K562 (cell line): ENCODE measurements around the gene MAP3K2. TPM values are rescaled to one million over a fixed set of nuclear protein-coding genes. Genes with fewer than 3 reads are reported as not detected.

Source experiments
- ADNP ChIP-seq: fragments of 200-800 bp; sonication (Bioruptor generic); IDR thresholded peaks from 2 replicates; pipeline ENCODE4 v1.6.1; 2016; ENCODE audit warnings: missing genetic modification characterization, missing compliant biosample characterization
- ARID1B ChIP-seq: fragments of 450-650 bp; IDR thresholded peaks from 2 replicates; pipeline ENCODE4 v1.6.1; 2016; ENCODE audit warnings: antibody characterized with exemption, mild to moderate bottlenecking, inconsistent platforms
- CCAR2 ChIP-seq: fragments of 200-400 bp; formaldehyde crosslinking; IDR thresholded peaks from 2 replicates; pipeline ENCODE4 v1.6.1; 2017; ENCODE audit warnings: mild to moderate bottlenecking, low read depth, low read length
- CREM ChIP-seq: IDR thresholded peaks from 2 replicates; pipeline ENCODE4 v1.6.1; 2014; ENCODE audit warnings: antibody characterized with exemption, low read depth
- EGR1 ChIP-seq: fragments of 450-650 bp; conservative IDR thresholded peaks from 2 replicates; pipeline ENCODE4 v1.6.1; 2017; ENCODE audit warnings: mild to moderate bottlenecking
- EP300 ChIP-seq: IDR thresholded peaks from 2 replicates; pipeline ENCODE4 v1.6.1; 2012; ENCODE audit warnings: low read length, improper control_type of control experiment
- ESRRA ChIP-seq: fragments of 450-650 bp; IDR thresholded peaks from 2 replicates; pipeline ENCODE4 v1.6.1; 2014; ENCODE audit warnings: low read depth, mild to moderate bottlenecking, moderate library complexity, borderline replicate concordance
- FOSL1 ChIP-seq: fragments of 200-800 bp; sonication (Bioruptor generic); conservative IDR thresholded peaks from 2 replicates; pipeline ENCODE4 v1.6.1; 2016; ENCODE audit warnings: missing genetic modification characterization, missing compliant biosample characterization
- JUND ChIP-seq, 2 experiments: IDR thresholded peaks; 2 replicates in 1 of 2; 3 replicates in 1 of 2; pipeline ENCODE4 v1.6.1; 2011; ENCODE audit warnings: borderline replicate concordance in 2 of 2, low read depth in 2 of 2, low read length in 2 of 2, improper control_type of control experiment in 1 of 2, missing biosample characterization in 1 of 2, missing genetic modification characterization in 1 of 2, missing genetic modification reagents in 1 of 2
- MAFG ChIP-seq: fragments of 450-650 bp; conservative IDR thresholded peaks from 2 replicates; pipeline ENCODE4 v1.6.1; 2016; ENCODE audit warnings: missing genetic modification characterization, missing compliant biosample characterization
- MTA1 ChIP-seq: fragments of 450-650 bp; IDR thresholded peaks from 2 replicates; pipeline ENCODE4 v1.6.1; 2017; ENCODE audit warnings: borderline replicate concordance
- OTX1 ChIP-seq: fragments of 450-650 bp; formaldehyde crosslinking; IDR thresholded peaks from 2 replicates; pipeline ENCODE4 v1.4.0; 2022; ENCODE audit warnings: mild to moderate bottlenecking
- PML ChIP-seq: IDR thresholded peaks from 2 replicates; pipeline ENCODE4 v1.6.1; 2012; ENCODE audit warnings: low read length, inconsistent platforms
- POLR3A ChIP-seq: IDR thresholded peaks from 2 replicates; pipeline ENCODE4 v1.6.1; 2011; ENCODE audit warnings: borderline replicate concordance, mild to moderate bottlenecking, moderate library complexity; ENCODE audit not compliant: insufficient read length, insufficient read depth; ENCODE audit errors: extremely low read depth
- PURB ChIP-seq: sonication (generic); formaldehyde crosslinking; IDR thresholded peaks from 2 replicates; pipeline ENCODE4 v1.9.0; 2021; ENCODE audit warnings: low read depth, mild to moderate bottlenecking, missing genetic modification reagents
- ZFX ChIP-seq: sonication (generic); formaldehyde crosslinking; IDR thresholded peaks from 2 replicates; pipeline ENCODE4 v1.8.0; 2022; ENCODE audit warnings: mild to moderate bottlenecking, missing genetic modification reagents, moderate library complexity
- ZNF263 ChIP-seq: sonication (generic); formaldehyde crosslinking; IDR thresholded peaks from 2 replicates; pipeline ENCODE4 v1.8.0; 2022; ENCODE audit warnings: mild to moderate bottlenecking, missing genetic modification reagents, borderline replicate concordance
- ZNF324 ChIP-seq: fragments of 250-450 bp; sonication (Bioruptor Pico); IDR thresholded peaks from 2 replicates; pipeline ENCODE4 v1.4.0; 2020; ENCODE audit warnings: mild to moderate bottlenecking
- ZNF444 ChIP-seq: fragments of 250-450 bp; sonication (Bioruptor Pico); IDR thresholded peaks from 2 replicates; pipeline ENCODE4 v1.4.0; 2020; ENCODE audit warnings: mild to moderate bottlenecking, moderate library complexity
- ZNF561 ChIP-seq: fragments of 450-650 bp; formaldehyde crosslinking; conservative IDR thresholded peaks from 2 replicates; pipeline ENCODE4 v1.4.0; 2020; ENCODE audit warnings: mild to moderate bottlenecking, moderate library complexity
- ZNF583 ChIP-seq: fragments of 250-450 bp; sonication (Bioruptor Pico); IDR thresholded peaks from 2 replicates; pipeline ENCODE4 v1.4.0; 2020
- ZNF586 ChIP-seq: fragments of 450-650 bp; formaldehyde crosslinking; conservative IDR thresholded peaks from 2 replicates; pipeline ENCODE4 v1.4.0; 2020; ENCODE audit warnings: mild to moderate bottlenecking, moderate library complexity
- polyA plus RNA-seq, 8 experiments: library from polyadenylated mRNA; depleted of rRNA in 4 of 8; stranded (reverse) in 5 of 8; unstranded in 3 of 8; fragments of >200 nt; fragmentation: Nextera tagmentation in 2 of 8; fragmentation: Illumina TruSeq in 1 of 8; extraction: Ambion mirVana in 2 of 8; extraction: Trizol in 1 of 8; gene quantifications; 2 replicates each; pipeline versions ENCODE4 v1.2.1 to v1.2.3, GENCODE V29; 2011 to 2014; ENCODE audit warnings: inconsistent platforms in 1 of 8, missing spikeins in 1 of 8
- total RNA-seq, 7 experiments: library from RNA; depleted of rRNA in 6 of 7; stranded (reverse); fragments of >200 nt in 6 of 7; fragmentation: Illumina TruSeq in 2 of 7; extraction: Trizol in 2 of 7; gene quantifications; 2 replicates each; pipeline versions ENCODE4 v1.2.1 to v1.2.3, GENCODE V29; 2011 to 2021; ENCODE audit warnings: low replicate concordance in 1 of 7
- TF ChIP-seq, protein P1 (sequence below): sonication (generic); formaldehyde crosslinking; IDR thresholded peaks from 2 replicates; pipeline ENCODE4 v1.8.1; 2023; ENCODE audit warnings: mild to moderate bottlenecking, missing genetic modification reagents
- TF ChIP-seq, protein P2 (sequence below): fragments of 250-450 bp; sonication (Bioruptor Pico); IDR thresholded peaks from 2 replicates; pipeline ENCODE4 v1.8.0; 2022; ENCODE audit warnings: moderate library complexity, mild to moderate bottlenecking, inconsistent platforms
- TF ChIP-seq, protein P3 (sequence below): fragments of 250-450 bp; sonication (Bioruptor Pico); IDR thresholded peaks from 2 replicates; pipeline ENCODE4 v1.5.1; 2021; ENCODE audit warnings: mild to moderate bottlenecking
- TF ChIP-seq, protein P4 (sequence below): fragments of 250-450 bp; sonication (Bioruptor Pico); IDR thresholded peaks from 2 replicates; pipeline ENCODE4 v1.9.0; 2021; ENCODE audit warnings: mild to moderate bottlenecking

Gene MAP3K2
- total and polyA plus RNA-seq, 9 of the 15 experiments (the other 6 are each of a cell fraction or from before 2014, with no cell fraction given): 1.2 to 14.2 (median 5.7) TPM

DNA sequence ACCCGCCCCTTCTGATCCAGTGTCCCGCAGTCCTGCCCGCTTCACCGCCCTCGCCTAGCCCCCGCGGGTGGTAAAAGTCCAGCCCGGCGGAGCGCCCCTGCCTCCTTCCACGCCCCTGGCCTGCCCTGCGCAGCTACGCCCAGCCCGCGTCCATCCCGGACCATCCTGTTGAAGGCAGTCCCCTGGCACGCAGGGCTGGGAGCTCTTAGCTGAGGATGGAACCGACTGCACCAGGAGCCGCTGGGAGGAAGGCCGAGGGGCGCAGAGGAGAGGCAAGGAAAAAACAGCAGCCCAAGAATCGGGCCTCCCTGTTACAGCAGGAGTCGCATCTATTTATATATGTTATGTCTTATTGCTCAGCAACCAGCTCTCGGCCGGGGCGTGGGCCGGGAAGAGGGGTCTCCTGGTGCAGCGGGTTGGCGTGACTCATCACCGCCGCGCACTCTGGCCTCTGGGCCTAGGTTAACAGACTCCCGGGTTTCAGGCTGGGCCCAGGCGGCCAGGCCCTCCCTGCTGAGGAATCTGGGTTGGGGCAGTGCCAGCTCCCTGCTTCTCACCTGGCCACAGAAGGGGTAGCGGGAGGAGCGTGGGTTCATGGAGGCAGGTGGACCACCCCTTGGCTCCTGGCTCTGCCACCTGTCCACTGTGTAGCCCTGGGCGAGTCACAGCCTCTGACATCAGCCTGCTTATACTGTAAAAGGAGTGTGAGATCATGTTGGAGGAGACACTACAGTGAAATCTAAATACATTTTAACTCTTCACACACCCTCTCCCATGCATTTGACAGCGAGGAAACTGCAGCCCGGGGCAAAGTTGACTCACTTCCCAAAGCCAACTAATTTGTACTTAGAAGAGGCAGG is 13.4 kb upstream of the MAP3K2 start (continued):
- TF ChIP-seq PML (no peak), ZNF444 (no peak), CREM (0 out of 2 replicates have a peak, but pooled peaks have one; percentile 7), OTX1 (CRISPR knock-in tag) (no peak), EP300 (no peak), ESRRA (no peak), ADNP (tag) (no peak), ZNF324 (no peak), ARID1B (peak; percentile 40; the same call in 1 of the 2 replicates), FOSL1 (peak; percentile 60), ZFX (CRISPR knock-in tag) (peak; percentile 38; the same call in 1 of the 2 replicates), MTA1 (no peak), ZNF561 (CRISPR knock-in tag) (no peak), MAFG (no peak), ZNF583 (CRISPR knock-in tag) (no peak), POLR3A (no peak), EGR1 (peak; percentile 55), ZNF586 (CRISPR knock-in tag) (no peak), JUND (IDR thresholded peaks at IDR 0.05; ENCODE audit: borderline replicate concordance, low read depth, low read length) (peak; percentile 12; the same call in 1 of the 2 replicates), JUND (tag; IDR thresholded peaks at IDR 0.05; ENCODE audit: borderline replicate concordance, low read depth, low read length) (no peak), PURB (CRISPR knock-in tag) (no peak), ZNF263 (no peak), CCAR2 (no peak)
- TF ChIP-seq, protein P1, sequence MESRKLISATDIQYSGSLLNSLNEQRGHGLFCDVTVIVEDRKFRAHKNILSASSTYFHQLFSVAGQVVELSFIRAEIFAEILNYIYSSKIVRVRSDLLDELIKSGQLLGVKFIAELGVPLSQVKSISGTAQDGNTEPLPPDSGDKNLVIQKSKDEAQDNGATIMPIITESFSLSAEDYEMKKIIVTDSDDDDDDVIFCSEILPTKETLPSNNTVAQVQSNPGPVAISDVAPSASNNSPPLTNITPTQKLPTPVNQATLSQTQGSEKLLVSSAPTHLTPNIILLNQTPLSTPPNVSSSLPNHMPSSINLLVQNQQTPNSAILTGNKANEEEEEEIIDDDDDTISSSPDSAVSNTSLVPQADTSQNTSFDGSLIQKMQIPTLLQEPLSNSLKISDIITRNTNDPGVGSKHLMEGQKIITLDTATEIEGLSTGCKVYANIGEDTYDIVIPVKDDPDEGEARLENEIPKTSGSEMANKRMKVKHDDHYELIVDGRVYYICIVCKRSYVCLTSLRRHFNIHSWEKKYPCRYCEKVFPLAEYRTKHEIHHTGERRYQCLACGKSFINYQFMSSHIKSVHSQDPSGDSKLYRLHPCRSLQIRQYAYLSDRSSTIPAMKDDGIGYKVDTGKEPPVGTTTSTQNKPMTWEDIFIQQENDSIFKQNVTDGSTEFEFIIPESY (CRISPR knock-in tag): peak; percentile 86
- TF ChIP-seq, protein P2, sequence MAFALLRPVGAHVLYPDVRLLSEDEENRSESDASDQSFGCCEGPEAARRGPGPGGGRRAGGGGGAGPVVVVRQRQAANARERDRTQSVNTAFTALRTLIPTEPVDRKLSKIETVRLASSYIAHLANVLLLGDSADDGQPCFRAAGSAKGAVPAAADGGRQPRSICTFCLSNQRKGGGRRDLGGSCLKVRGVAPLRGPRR (CRISPR knock-in tag): no peak
- TF ChIP-seq, protein P3, sequence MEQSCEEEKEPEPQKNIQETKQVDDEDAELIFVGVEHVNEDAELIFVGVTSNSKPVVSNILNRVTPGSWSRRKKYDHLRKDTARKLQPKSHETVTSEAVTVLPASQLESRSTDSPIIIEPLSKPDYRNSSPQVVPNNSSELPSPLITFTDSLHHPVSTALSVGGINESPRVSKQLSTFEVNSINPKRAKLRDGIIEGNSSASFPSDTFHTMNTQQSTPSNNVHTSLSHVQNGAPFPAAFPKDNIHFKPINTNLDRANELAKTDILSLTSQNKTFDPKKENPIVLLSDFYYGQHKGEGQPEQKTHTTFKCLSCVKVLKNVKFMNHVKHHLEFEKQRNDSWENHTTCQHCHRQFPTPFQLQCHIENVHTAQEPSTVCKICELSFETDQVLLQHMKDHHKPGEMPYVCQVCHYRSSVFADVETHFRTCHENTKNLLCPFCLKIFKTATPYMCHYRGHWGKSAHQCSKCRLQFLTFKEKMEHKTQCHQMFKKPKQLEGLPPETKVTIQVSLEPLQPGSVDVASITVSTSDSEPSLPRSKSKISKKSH (CRISPR knock-in tag): no peak
- TF ChIP-seq, protein P4, sequence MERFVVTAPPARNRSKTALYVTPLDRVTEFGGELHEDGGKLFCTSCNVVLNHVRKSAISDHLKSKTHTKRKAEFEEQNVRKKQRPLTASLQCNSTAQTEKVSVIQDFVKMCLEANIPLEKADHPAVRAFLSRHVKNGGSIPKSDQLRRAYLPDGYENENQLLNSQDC: no peak
